CD1c-positive myeloid dendritic cell (primary cell): ENCODE data around the gene RAB3IL1.
"Not testable (repeated sequence)": the region's sequence is repeated elsewhere in the genome, so short reads cannot be mapped to it uniquely, and the experiment has no call there.

ENCODE experiments used
- DNase-seq: peaks from one replicate; pipeline ENCODE4 v3.0.0-alpha.2; 2016; ENCODE audit errors: extremely low spot score

The RAB3IL1 gene

GRCh38 chr11:61917334-61918109 lies at the start of gene RAB3IL1:
Gene RAB3IL1 (minus strand): TSS chr11:61917566. CDS start chr11:61917367, 199 bp downstream.
- DNase-seq: peak; percentile 25

GRCh38 chr11:61966734-61967115 lies 49.4 kb upstream of the RAB3IL1 start:
- no peak for DNase-seq

DNA sequence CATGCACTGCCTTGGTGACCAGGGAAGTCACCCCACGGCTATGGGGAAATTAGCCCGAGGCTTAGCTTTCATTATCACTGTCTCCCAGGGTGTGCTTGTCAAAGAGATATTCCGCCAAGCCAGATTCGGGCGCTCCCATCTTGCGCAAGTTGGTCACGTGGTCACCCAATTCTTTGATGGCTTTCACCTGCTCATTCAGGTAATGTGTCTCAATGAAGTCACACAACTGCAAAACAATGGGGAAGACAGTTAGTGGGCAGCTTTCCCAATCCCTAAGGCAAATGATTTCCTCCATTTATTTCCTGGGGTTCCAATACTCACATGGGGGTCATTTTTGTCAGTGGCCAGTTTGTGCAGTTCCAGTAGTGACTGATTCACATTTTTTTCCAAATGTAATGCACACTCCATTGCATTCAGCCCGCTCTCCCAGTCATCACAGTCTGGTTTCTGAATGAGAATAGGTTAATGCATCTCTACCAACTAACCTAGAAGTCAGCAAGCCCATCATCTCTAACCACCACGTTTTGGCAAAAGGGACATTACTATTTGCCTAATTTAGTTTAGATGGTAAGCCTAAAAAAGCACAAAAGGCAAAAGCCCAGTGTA lies 47.4 kb upstream of the RAB3IL1 start:
- peak; percentile 62 for DNase-seq

GRCh38 chr11:61964058-61964665 lies 46.8 kb upstream of the RAB3IL1 start:
- DNase-seq: no peak

DNA sequence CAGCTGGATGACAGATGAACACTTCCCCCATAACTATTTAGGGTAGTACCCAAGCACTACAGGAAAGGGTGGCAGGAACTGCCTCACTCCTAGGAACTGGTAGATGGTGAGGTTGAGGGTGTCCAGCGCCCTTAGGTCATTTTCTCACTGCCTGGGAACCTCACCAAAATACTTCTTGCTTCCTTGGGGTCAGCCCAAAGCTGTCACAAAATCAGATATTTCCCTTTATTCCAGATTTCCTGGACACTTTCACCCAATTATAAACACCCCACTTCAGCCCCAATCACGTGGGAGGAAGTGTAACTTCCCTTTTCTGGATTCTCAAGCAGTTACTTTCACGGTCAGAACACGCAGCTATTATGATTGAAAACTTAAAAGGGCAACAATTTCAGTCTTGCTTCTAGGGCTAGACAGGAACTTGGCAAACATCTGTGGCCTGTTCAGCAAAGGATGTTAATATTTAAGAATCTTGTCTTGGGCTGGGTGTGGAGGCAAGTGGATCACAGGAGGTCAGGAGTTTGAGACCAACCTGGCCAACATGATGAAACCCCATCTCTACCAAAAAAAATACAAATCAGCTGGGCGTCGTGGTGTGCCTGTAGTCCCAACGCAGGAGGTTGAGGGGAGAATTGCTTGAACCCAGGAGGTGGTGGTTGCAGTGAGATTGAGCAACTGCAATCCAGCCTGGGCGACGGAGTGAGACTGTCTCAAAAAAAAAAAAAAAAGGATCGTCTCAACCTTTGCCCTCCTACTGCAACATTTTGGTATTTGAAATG lies 46.1 kb upstream of the RAB3IL1 start:
- peak; percentile 96 for DNase-seq

DNA sequence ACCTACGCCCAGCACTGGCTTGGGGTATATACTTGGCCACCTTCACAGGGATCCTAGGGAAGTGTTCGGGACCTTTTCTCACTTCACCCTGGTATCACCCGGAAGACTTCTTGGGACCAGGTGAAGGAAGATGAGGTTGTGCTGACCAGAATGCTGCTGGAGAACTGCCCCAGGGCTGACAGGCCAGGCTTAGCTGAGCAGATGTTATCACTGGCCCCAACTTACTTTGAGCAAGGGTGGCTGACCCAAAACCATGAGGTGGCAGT lies 45.6 kb upstream of the RAB3IL1 start:
- DNase-seq: no peak

- DNase-seq: peak; percentile 18
Observed at GRCh38 chr11:61962213-61963015, 45.0 kb upstream of the RAB3IL1 start.

DNA sequence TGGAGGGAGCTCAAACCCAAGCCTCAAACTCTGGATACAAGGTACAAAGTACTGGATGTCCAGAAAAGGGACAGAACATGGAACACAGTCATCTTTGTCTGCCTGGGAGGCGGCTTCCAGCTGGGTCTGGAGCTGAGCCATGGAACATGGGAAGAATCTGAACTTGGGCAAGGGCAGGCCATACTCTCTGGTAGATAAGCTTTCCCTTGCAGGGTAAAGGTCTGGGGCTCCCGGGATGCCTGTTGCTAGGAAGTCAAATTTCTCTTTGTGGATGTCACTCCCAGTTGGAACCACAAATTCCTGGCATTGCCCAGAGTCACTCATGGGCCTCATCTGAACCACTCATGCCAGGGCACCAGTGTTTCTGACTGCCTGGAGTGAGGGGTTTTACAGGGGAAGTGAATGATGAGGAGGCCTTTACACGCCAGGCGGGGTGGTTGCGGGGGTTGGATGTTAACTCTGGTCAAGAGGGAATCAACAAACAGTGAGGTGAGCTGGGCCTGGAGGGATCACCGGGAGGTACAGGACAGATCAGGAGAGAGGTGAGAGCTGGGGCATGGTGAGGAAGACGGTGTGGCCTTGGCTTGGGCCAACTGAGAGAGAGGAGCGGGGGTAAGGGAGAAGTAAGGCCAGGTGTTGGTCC lies 44.3 kb upstream of the RAB3IL1 start:
- DNase-seq: peak; percentile 17

GRCh38 chr11:61960532-61960931 lies 43.2 kb upstream of the RAB3IL1 start:
- no peak for DNase-seq

DNA sequence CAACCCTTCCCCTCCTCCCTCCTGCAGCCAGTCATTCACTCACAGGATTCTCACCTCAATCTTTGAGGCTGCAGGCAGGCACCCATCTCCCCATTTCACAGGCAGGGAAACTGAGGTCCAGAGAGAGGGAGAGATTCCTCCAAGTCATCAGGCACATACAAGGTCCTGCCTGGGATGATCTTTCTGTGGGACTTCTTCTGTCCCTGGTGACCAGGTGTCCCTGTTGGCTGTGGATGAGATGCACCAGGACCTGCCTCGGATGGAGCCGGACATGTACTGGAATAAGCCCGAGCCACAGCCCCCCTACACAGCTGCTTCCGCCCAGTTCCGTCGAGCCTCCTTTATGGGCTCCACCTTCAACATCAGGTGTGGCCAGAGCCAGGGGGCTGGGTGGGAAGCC lies 42.3 kb upstream of the RAB3IL1 start:
- DNase-seq: no peak

GRCh38 chr11:61959114-61959513 lies 41.7 kb upstream of the RAB3IL1 start:
- DNase-seq: no peak

- no peak for DNase-seq
Observed at GRCh38 chr11:61958590-61958989, 41.2 kb upstream of the RAB3IL1 start.

DNA sequence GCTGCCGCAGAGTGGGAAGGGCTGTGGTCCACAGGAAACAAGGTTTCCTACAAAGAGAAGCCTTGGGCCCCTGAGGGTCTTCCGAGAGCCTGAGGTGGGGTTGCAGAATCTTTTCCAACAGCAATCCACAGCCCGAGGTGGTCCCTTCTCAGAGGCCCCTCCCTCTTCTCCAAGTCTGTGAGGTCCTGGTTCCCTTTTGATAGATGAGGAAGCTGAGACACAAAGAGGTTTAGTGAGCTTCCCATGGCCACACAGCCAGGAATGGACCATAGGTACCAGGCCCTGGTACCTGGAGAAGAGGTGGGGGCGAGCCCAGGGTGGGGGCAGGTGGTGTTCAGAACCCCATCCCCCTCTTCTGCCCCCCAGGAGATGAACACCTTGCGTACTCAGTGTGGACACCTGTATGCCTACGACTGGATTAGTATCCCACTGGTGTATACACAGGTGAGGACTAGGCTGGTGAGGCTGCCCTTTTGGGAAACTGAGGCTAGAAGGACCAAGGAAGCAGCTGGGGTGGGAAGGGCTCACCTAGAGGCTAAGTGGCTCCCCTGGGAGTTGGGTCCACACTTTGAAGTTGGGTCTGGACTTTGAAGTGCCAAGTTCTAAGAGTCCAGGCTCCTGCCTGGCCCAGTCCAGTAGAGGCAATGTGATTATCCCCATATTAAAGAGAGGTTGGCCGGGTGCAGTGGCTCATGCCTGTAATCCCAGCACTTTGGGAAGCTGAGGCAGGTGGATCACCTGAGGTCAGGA lies 39.8 kb upstream of the RAB3IL1 start:
- peak; percentile 31 for DNase-seq

GRCh38 chr11:61956191-61957020 lies 39.0 kb upstream of the RAB3IL1 start:
- no peak for DNase-seq

- peak; percentile 35 for DNase-seq
Observed at GRCh38 chr11:61955422-61956135, 38.2 kb upstream of the RAB3IL1 start.

GRCh38 chr11:61954851-61955421 lies 37.6 kb upstream of the RAB3IL1 start:
- DNase-seq: peak; percentile 92

GRCh38 chr11:61954106-61954850 lies 36.9 kb upstream of the RAB3IL1 start:
- DNase-seq: peak; percentile 32

GRCh38 chr11:61953632-61954031 lies 36.3 kb upstream of the RAB3IL1 start:
- DNase-seq: not testable (repeated sequence)
